Central memory CD4-positive, alpha-beta T cell (primary cell): ENCODE measurements around the gene KIF13A.
"Not testable (repeated sequence)": the region's sequence is repeated elsewhere in the genome, so short reads cannot be mapped to it uniquely, and the experiment has no call there.

Experiments used
- DNase-seq: peaks from one replicate; pipeline ENCODE4 v3.0.0; 2022

Gene KIF13A

DNA sequence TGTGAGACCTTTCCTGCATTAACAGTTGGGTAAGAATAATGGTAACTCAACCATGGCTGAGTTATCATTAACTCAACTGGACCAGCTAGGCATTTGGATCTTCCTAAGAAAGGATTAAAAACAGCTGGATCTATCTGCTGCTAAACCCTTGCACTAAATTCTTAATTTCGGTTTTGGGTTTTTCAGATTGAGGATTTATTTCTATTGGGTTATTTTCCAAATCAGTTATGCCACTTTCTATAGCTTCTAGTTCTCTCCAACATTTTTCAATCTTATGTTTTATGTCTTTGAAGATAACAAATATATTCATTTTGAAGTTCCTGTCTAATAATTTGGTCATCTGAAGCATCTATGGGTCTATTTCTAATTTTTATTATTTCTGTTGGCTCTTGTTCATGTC is 92.5 kb downstream of the KIF13A start:
- no peak for DNase-seq

GRCh38 chr6:17894191-17894590 is 93.2 kb downstream of the KIF13A start:
- no peak for DNase-seq

DNA sequence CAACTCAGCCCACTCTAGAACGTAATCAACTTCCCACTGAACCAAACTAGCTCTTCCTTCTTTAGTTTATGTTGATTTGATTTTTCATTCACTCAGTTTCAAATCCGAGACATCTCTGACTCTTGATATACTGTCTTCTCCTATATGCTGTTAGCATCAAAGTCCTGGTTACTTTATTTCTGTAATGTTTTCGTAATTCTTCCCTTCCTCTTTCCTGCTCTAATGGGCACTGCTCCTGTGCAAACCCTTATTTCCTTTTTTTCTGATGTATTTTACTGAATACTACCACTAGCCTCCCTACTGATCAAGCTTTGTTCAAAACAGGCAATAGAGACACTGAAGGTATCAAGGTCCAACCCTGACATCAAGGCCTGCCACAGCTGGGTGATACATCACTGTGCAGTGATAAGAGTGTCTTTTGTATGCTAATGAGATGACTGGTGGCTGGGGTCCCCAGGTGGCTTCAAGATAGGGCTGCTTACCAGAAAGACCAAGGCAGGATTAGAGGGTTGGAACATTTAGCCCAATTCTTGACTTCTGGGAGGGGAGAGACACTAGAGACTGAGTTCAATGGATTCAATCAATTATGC is 95.2 kb downstream of the KIF13A start:
- no peak for DNase-seq

DNA sequence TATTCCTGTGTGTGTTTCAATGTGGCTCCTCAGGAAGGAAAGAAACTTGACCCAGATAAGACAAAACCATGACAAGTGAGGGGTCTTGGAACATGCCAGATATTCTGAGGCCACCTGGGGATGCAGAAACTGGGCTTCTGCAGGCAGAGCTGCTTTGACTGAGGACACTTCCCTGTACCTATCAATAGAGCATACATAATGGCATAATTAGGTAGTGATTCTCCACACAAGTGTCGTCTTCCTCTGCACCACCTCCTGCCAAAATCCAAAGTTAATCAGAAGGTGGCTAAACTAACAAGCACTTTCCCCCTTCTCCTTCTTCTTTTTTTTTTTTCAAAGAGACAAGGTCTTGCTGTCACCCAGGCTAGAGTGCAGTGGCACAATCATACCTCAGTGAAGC is 97.1 kb downstream of the KIF13A start:
- no peak for DNase-seq

GRCh38 chr6:17889777-17890176 is 97.7 kb downstream of the KIF13A start:
- not testable (repeated sequence) for DNase-seq

DNA sequence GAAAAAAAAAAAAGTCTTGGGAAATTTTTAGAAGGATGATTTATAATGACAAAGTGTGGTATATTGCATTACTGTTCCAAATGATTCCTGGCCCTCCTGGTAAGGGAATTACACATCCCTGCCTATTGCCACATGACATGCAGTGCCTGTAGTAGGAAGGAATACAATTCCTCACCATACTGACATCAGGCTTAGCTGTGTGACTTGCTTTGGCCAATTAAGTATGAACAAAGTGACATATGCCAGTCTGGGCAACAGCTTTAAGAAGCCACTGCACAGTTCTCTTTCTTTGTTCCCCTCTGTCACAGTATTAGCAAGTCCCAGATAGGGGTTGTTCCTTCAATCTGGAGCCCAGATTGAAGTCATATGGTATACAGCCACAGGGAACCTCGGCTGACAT is 100.5 kb downstream of the KIF13A start:
- no peak for DNase-seq

DNA sequence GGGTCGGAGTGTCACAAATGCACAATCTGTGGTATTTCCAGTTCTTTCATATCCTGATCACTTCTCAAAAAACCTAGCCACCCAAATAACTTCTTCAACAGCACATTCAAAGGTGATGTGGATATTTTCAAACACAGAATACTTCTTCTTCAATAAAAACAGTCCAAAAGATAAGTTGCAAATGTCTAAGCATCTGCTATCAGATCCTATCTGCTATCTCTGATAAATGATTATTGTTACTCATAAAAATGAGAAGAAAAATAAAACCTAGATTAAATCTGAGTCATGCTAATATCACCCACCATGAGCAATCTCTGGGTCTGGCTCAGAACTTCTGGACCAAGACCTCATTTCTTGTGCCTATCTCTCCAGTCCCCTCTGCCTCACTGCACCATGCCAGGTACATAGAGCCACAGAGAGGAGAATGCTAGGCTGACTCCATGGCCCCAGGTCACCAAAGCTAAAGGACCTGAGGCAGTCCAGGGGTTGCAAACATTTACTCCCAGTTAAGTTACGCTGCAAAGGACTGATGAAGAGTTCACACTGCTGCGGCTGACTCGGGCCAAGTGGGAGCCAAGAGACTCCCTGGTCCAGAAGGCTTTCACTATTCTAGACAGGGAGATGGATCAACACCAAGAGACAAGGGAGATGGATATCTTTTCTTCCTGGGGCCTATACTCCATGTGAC is 101.4 kb downstream of the KIF13A start:
- no peak for DNase-seq

DNA sequence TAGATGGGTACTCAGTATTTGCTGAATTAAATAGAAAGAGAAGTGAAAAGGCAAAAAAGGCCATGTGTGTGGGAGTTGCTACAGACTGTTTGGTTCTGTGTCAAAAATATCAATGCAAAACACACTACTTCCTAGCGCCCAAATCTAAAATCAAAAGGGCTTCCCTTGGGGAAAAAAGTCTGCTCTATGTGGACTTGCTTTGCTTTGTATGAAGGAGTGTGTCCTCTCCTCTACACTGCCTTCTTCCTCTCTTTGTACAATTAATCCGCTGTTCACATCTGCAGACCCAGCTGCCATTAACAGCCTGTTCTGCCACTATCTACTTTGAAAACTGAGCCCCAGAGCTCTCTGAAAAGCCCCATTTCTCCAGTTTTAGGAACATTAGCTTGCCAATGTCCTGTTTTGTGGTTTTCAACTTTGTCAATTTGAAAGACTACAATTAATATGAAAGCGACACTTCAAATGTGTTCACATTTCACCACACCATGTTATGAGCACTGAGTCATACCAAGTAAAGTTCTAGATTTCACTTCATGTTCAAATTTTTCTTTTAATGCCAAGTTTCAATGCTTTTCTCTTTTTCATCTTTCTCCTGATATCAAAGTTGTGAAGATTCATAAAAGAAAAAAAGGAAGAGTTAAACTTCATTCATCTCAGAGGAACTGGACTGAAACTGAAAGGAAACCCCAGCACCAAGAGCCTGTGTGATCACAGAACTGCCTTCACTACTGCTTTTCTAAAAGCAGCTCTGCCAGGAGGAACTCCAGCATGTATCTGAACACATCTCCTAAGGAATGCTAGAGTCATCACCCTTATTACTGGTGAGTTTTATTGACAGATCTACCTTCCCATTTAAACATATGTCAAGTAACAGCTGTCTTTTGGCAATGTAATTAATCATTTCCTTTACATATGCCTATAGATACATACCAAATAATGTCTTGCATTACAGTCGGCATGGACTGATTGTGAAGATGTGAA is 102.6 kb downstream of the KIF13A start:
- no peak for DNase-seq

DNA sequence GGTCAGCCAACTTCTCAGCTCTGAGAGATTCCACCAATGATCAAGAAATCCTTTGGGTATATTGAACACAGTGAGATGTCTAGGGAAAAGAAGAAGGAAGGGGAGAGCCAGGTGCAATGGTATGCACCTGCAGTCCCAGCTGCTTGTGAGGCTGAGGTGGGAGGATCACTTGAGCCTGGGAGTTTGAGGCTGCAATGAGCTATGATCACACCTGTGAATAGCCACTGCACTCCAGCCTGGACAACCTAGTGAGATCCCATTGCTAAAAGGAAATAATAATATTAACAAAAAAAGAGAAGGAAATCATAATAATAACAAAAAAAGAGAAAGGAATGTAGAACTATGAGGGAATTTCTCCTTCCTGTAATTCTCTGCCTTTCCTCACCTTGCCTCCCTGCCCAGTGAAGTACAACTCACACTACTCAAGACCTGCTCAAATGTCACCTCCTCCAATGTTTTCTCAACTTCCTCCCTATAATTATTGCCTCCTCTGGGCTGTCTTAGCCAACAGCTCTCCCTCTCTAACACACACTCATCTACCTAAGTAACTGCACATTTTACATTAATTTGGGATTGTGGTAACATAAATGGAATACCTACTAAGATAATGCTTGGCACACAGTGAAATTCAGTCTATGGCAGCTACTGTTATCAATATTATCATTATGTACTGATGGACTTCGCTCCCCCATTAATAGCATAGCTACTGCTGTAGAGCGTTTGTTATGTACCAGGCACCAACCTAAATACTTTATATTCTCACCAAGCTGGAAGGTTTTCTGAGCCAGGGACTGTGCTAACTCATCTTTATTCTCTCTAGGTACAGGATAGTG is 103.6 kb downstream of the KIF13A start:
- no peak for DNase-seq

GRCh38 chr6:17881085-17881858 is 106.2 kb downstream of the KIF13A start:
- DNase-seq: no peak

- DNase-seq: no peak
Observed at GRCh38 chr6:17879184-17879583, 108.3 kb downstream of the KIF13A start.

DNA sequence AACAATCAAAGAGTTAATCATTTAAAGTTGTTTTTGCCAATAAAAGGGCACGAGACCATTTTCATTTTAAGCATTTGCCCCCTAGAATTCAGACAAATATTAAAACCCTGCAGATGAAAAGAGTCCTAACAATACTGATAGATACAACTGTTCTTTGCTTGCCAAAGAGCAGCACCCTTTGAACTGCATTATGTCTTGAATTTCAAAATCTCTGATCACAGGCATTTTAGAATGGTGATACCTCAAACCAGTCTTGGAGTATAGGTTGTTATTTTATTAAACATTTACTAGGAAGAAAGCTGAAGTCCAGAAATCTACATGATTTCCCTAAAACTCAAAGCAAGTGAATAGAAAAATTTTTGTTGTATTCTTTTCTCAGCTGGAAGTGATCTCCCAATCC is 108.7 kb downstream of the KIF13A start:
- no peak for DNase-seq

GRCh38 chr6:17877895-17878440 is 109.5 kb downstream of the KIF13A start:
- no peak for DNase-seq

DNA sequence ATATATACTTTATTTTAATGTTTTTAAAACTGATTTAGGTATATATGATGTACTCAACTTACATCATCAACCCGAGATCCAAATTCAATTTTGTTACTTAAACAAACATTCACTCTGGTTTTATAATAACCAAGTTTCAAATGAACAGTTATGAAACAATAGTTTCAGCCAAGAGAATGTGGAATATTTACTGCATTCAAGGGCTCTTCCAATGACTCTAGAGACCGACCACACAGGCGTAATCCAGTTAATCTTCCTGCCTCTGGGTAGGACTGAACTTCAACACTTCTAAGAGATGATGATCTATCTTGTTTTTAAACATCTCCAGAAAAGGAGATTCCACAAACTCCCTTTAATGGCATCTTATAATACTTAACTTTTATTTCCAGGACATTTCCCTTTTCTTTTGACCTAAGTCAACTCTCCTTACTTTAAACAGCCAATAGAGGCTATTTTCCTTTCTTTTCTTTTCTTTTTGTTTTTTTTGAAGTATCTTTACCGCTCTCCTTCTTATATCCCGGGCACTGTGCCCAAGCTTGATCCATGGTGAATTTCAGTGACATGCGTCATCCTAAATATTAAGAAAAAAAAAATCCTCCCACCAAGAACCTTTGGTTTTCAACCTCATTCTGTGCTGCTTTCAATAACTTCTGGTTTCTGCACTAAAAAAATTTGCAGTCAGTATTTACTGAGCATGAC is 110.1 kb downstream of the KIF13A start:
- DNase-seq: no peak

- no peak for DNase-seq
Observed at GRCh38 chr6:17874753-17875152, 112.7 kb downstream of the KIF13A start.

DNA sequence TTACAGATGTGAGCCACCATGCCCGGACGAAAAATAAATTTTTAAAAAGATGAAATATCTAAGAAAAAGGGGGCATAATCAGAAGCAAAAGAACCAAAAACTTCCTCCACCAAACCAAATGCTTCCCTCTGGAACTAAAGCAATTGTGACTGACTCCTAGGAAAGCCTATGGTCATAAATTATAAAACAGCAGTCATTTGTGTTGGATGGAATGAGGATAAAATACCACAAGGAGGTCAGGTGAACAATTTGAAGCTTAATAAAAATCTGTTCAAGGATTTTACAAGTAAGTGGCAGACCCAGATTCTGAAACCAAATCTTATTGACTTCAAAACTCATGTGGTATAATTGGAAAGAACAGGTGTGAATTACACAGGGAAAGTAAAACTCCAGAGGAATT is 114.5 kb downstream of the KIF13A start:
- DNase-seq: no peak

- DNase-seq: no peak
Observed at GRCh38 chr6:17871836-17872235, 115.6 kb downstream of the KIF13A start.

- no peak for DNase-seq
Observed at GRCh38 chr6:17871189-17871519, 116.3 kb downstream of the KIF13A start.

DNA sequence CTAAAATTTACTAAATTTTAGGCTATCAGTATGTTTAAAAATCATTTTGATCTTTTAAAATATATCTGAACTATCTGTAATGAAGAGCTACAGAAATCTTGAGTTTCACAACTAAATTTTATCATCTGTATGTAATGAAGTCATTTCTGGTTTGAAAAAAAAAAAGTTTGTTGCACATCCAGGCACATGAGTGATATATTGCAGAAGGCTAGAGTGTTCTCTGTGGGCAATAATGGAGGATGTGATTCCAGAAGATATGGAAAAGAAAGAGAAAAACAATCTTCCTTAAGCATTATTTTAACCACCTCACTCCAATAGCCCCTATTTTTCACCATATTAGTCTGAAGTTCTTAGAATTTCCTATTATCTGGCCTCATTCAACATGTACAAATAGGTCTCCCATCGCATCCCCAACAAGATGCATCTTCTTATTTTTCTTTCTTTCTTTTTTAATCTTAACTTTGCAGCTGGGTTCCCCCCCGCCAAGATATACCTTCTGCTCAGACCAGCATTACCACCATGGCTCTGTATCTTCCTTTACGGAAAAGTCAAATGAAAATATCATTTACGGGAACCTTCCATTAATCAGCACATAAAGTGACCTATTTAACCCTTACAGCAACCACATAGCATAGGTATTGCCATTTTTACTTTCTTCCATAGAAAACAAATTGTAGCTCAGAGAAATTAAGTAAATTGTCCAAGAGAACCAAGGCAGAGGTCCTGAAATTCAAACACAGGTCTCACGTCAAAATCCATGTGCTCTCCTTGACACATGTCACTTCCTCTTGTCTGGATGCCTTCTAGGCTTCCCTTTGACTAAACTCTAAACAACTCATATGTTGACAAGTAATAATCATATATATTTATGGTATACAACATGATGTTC is 116.9 kb downstream of the KIF13A start:
- DNase-seq: no peak

DNA sequence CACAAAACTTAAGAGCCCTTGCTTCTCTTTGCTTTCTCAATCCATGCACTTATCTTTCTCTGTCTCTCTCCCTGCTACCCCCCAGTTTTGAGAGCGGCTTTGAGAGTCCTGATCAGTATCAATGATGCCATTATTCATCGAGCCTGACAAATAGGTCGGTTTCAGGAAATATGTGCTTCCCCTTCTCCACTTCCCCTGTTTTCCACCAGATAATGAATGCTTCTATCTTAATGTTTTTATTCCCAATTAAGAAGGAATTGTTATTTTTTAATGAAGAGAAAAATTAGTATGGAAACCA is 117.7 kb downstream of the KIF13A start:
- no peak for DNase-seq
